OCI-LY1 (cell line): ENCODE results near the gene TADA3.

Experiments used
- CTCF ChIP-seq: fragments of 200-600 bp; sonication (generic), shearing (Covaris generic); IDR thresholded peaks from 2 replicates; pipeline ENCODE4 v1.5.1; 2017; ENCODE audit warnings: mild to moderate bottlenecking, antibody characterized with exemption, low read length, moderate library complexity, mixed read lengths
- EZH2 ChIP-seq: fragments of 200-600 bp; sonication (generic), shearing (Covaris generic); IDR thresholded peaks from 2 replicates; pipeline ENCODE4 v1.8.0; 2017; ENCODE audit warnings: borderline replicate concordance, mixed run types, mild to moderate bottlenecking, antibody characterized with exemption, low read length, moderate library complexity, mixed read lengths

GRCh38 chr3:9787714-9788113 is 4.6 kb downstream of the TADA3 start:
- TF ChIP-seq CTCF: no peak
- no peak for TF ChIP-seq EZH2
